H1 (cell line): ENCODE measurements around the gene BRMS1L. TPM values are rescaled to one million over a fixed set of nuclear protein-coding genes. Genes with fewer than 3 reads are reported as not detected.
"Not testable (repeated sequence)": the region's sequence is repeated elsewhere in the genome, so short reads cannot be mapped to it uniquely, and the experiment has no call there.

ENCODE experiments used
- CTCF ChIA-PET: fragments of 300-600 bp; sonication (Branson Sonifier 250); formaldehyde crosslinking; loops from one replicate; lab custom pipeline; 2021; ENCODE audit not compliant: partially characterized antibody; lab: Charles Lee
- POLR2A ChIA-PET: fragments of 300-600 bp; sonication (Branson Sonifier 250); formaldehyde crosslinking; loops from one replicate; lab custom pipeline; 2021; ENCODE audit warnings: inconsistent platforms; ENCODE audit not compliant: partially characterized antibody; lab: Charles Lee
- DNase-seq, 2 experiments: peaks; one replicate each; pipeline versions ENCODE4 v3.0.0 to v3.0.0-alpha.2; 2010 to 2022; ENCODE audit warnings: low spot score in 2 of 2, low read depth in 1 of 2, mixed read lengths in 1 of 2
- FAIRE-seq: peaks from 2 replicates; lab custom pipeline; 2011; peaks lifted over from hg19 to GRCh38; lab: Jason Lieb, UNC
- H2AFZ ChIP-seq: 2 replicates; pipeline ENCODE4 v1.8.1; 2012; ENCODE audit warnings: low read length, inconsistent platforms
- H2AK5ac ChIP-seq: 2 replicates; pipeline ENCODE4 v1.6.1; 2013; ENCODE audit warnings: low read depth, low read length
- H2BK120ac ChIP-seq: replicated peaks from 2 replicates; pipeline ENCODE3; 2013; ENCODE audit warnings: low read depth, low read length, inconsistent platforms
- H2BK12ac ChIP-seq: 2 replicates; pipeline ENCODE4 v1.6.1; 2013; ENCODE audit warnings: low read depth, low read length
- H2BK15ac ChIP-seq: 2 replicates; pipeline ENCODE4 v1.6.1; 2013; ENCODE audit warnings: low read length
- H2BK20ac ChIP-seq: 2 replicates; pipeline ENCODE4 v1.6.1; 2013; ENCODE audit warnings: low read length
- H2BK5ac ChIP-seq: 2 replicates; pipeline ENCODE4 v1.6.1; 2013; ENCODE audit warnings: low read depth, low read length
- H3K14ac ChIP-seq: 2 replicates; pipeline ENCODE4 v1.6.1; 2013; ENCODE audit warnings: inconsistent platforms; ENCODE audit not compliant: insufficient read length
- H3K18ac ChIP-seq: 2 replicates; pipeline ENCODE4 v1.6.1; 2013; ENCODE audit warnings: low read length; ENCODE audit errors: extremely low read depth
- H3K23ac ChIP-seq: 2 replicates; pipeline ENCODE4 v1.6.1; 2013; ENCODE audit warnings: inconsistent platforms; ENCODE audit not compliant: insufficient read length
- H3K23me2 ChIP-seq: 2 replicates; pipeline ENCODE4 v1.6.1; 2013; ENCODE audit warnings: low read depth, low read length
- H3K27ac ChIP-seq: 2 replicates; pipeline ENCODE4 v1.6.1; 2011; ENCODE audit warnings: low read depth, low read length, inconsistent platforms
- H3K27me3 ChIP-seq, 4 experiments: replicated peaks in 1 of 4; 1 replicate in 1 of 4; 2 replicates in 3 of 4; pipeline versions ENCODE4 v1.6.1 to v1.8.1; 2011 to 2013; ENCODE audit warnings: low read length in 3 of 4, mild to moderate bottlenecking in 3 of 4, inconsistent platforms in 2 of 4, mixed read lengths in 2 of 4, moderate library complexity in 1 of 4; ENCODE audit not compliant: control insufficient read depth in 3 of 4, insufficient read depth in 3 of 4; ENCODE audit errors: extremely low read depth in 1 of 4
- H3K36me3 ChIP-seq, 4 experiments: 2 replicates each; pipeline versions ENCODE4 v1.6.1 to v1.8.1; 2011 to 2013; ENCODE audit warnings: mild to moderate bottlenecking in 4 of 4, low read length in 3 of 4, moderate library complexity in 2 of 4, control low read depth in 1 of 4, inconsistent platforms in 1 of 4; ENCODE audit not compliant: insufficient read depth in 4 of 4, control insufficient read depth in 2 of 4
- H3K4ac ChIP-seq: replicated peaks from 2 replicates; pipeline ENCODE3; 2013; ENCODE audit warnings: low read length, low read depth, mixed read lengths, inconsistent platforms; ENCODE audit not compliant: insufficient read length
- H3K4me1 ChIP-seq, 4 experiments: replicated peaks in 1 of 4; 1 replicate in 1 of 4; 2 replicates in 3 of 4; pipeline versions ENCODE4 v1.6.1 to v1.8.1; 2011 to 2013; ENCODE audit warnings: low read length in 3 of 4, inconsistent platforms in 2 of 4, mixed read lengths in 1 of 4; ENCODE audit not compliant: insufficient read depth in 4 of 4, control insufficient read depth in 3 of 4
- H3K4me2 ChIP-seq, 2 experiments: 2 replicates each; pipeline versions ENCODE4 v1.6.1 to v1.8.1; 2011 to 2013; ENCODE audit warnings: low read depth in 2 of 2, low read length in 2 of 2, control low read depth in 1 of 2, inconsistent platforms in 1 of 2, mild to moderate bottlenecking in 1 of 2; ENCODE audit not compliant: insufficient read depth in 1 of 2
- H3K4me3 ChIP-seq, 4 experiments: fragments of 200-600, 300-600 bp in 1 of 4; sonication (generic), shearing (Covaris generic), sonication (Bioruptor Twin) in 1 of 4; 2 replicates each; pipeline versions ENCODE4 v1.5.1 to v1.8.1; 2011 to 2016; ENCODE audit warnings: low read length in 4 of 4, low read depth in 3 of 4, control low read depth in 2 of 4, inconsistent platforms in 2 of 4, mild to moderate bottlenecking in 2 of 4, mixed read lengths in 1 of 4, moderate library complexity in 1 of 4; ENCODE audit not compliant: insufficient read depth in 2 of 4; ENCODE audit errors: extremely low read depth in 1 of 4
- H3K56ac ChIP-seq: replicated peaks from 2 replicates; pipeline ENCODE3; 2013; ENCODE audit warnings: low read depth, mild to moderate bottlenecking, mixed read lengths, low read length, inconsistent platforms; ENCODE audit not compliant: insufficient read length
- H3K79me1 ChIP-seq: 2 replicates; pipeline ENCODE4 v1.6.1; 2013; ENCODE audit warnings: low read depth, low read length, control low read depth
- H3K79me2 ChIP-seq, 2 experiments: 2 replicates each; pipeline versions ENCODE4 v1.6.1 to v1.8.1; 2012 to 2013; ENCODE audit warnings: low read length in 2 of 2, mild to moderate bottlenecking in 2 of 2, inconsistent platforms in 1 of 2; ENCODE audit not compliant: insufficient read depth in 2 of 2, control insufficient read depth in 1 of 2
- H3K9ac ChIP-seq, 4 experiments: replicated peaks in 1 of 4; 1 replicate in 1 of 4; 2 replicates in 3 of 4; pipeline versions ENCODE4 v1.6.1 to v1.8.1; 2011 to 2013; ENCODE audit warnings: low read depth in 3 of 4, low read length in 3 of 4, control low read depth in 2 of 4, mild to moderate bottlenecking in 2 of 4, moderate library complexity in 2 of 4, inconsistent platforms in 1 of 4; ENCODE audit errors: extremely low read depth in 1 of 4
- H3K9me3 ChIP-seq, 2 experiments: 2 replicates each; pipeline versions ENCODE4 v1.6.1 to v1.8.1; 2012 to 2013; ENCODE audit warnings: mild to moderate bottlenecking in 2 of 2, moderate library complexity in 2 of 2, control low read depth in 1 of 2, inconsistent platforms in 1 of 2, low read depth in 1 of 2, low read length in 1 of 2, mixed read lengths in 1 of 2; ENCODE audit not compliant: insufficient read depth in 2 of 2
- H4K20me1 ChIP-seq, 2 experiments: replicated peaks in 1 of 2; 2 replicates each; pipeline versions ENCODE3 to v1.8.1; 2011 to 2013; ENCODE audit warnings: inconsistent platforms in 2 of 2, low read length in 2 of 2, mild to moderate bottlenecking in 1 of 2; ENCODE audit not compliant: insufficient read depth in 2 of 2, control insufficient read depth in 1 of 2
- H4K5ac ChIP-seq: 2 replicates; pipeline ENCODE4 v1.6.1; 2013; ENCODE audit warnings: low read length, low read depth, mixed read lengths, inconsistent platforms; ENCODE audit not compliant: insufficient read length
- H4K8ac ChIP-seq: 2 replicates; pipeline ENCODE4 v1.8.0; 2013; ENCODE audit warnings: mild to moderate bottlenecking, moderate library complexity, low read length, inconsistent platforms; ENCODE audit not compliant: insufficient read depth; ENCODE audit errors: extremely low read depth
- H4K91ac ChIP-seq: replicated peaks from 2 replicates; pipeline ENCODE3; 2013; ENCODE audit warnings: low read length, mixed read lengths, inconsistent platforms; ENCODE audit not compliant: insufficient read length
- CBX5 ChIP-seq: fragments of 300-800, 300-1000 bp; sonication (generic); IDR thresholded peaks from 2 replicates; pipeline ENCODE4 v1.7.1; 2016; ENCODE audit warnings: antibody characterized with exemption, low read length, low read depth
- CEBPB ChIP-seq: IDR thresholded peaks from 2 replicates; pipeline ENCODE4 v1.6.1; 2012; ENCODE audit warnings: low read depth, low read length
- CHD2 ChIP-seq: IDR thresholded peaks from 2 replicates; pipeline ENCODE4 v1.6.1; 2012; ENCODE audit warnings: low read length, improper control_type of control experiment
- EZH2 ChIP-seq: fragments of 200-600 bp; sonication (generic); IDR thresholded peaks from 2 replicates; pipeline ENCODE4 v1.7.1; 2012; ENCODE audit warnings: low read depth, mild to moderate bottlenecking, moderate library complexity, low read length, inconsistent platforms; ENCODE audit not compliant: severe bottlenecking
- JUND ChIP-seq: IDR thresholded peaks from 2 replicates; pipeline ENCODE4 v1.6.1; 2011; ENCODE audit warnings: mild to moderate bottlenecking, improper control_type of control experiment, low read length
- MAFK ChIP-seq: IDR thresholded peaks from 2 replicates; pipeline ENCODE4 v1.6.1; 2012; ENCODE audit warnings: low read depth, mild to moderate bottlenecking, improper control_type of control experiment, low read length
- SIX5 ChIP-seq: IDR thresholded peaks from 2 replicates; pipeline ENCODE4 v1.6.1; 2011; ENCODE audit warnings: mild to moderate bottlenecking, low read depth, low read length
- WGBS, 2 experiments: shearing (Covaris generic) in 1 of 2; methylation state at CpG; one replicate each; pipeline versions ENCODE4 v1.1.6 to v1.1.7; 2013 to 2015; ENCODE audit warnings: low lambda C conversion rate in 2 of 2, mixed read lengths in 2 of 2, inconsistent platforms in 1 of 2, low coverage in 1 of 2, missing lambda C conversion rate in 1 of 2; ENCODE audit not compliant: insufficient replicate concordance in 2 of 2, insufficient coverage in 1 of 2, insufficient read length in 1 of 2; ENCODE audit errors: extremely low coverage in 1 of 2, missing lambda C conversion rate in 1 of 2; 5-methylcytosine and 5-hydroxymethylcytosine counted together
- polyA plus RNA-seq, 7 experiments: library from polyadenylated mRNA; depleted of rRNA in 3 of 7; stranded (reverse) in 5 of 7; unstranded in 2 of 7; fragments of >200 nt in 5 of 7; fragments of 200-250 nt in 2 of 7; gene quantifications; 1 replicate in 5 of 7; 2 replicates in 1 of 7; 4 replicates in 1 of 7; pipeline versions ENCODE4 v1.2.1 to v1.2.3, GENCODE V29; 2011 to 2013; ENCODE audit warnings: missing spikeins in 2 of 7, mixed read lengths in 2 of 7
- total RNA-seq: library from RNA; stranded (reverse); fragmentation: NEBNext Ultra II Directional; extraction: Animal tissue kit (Norgen Biotek cat#: 25700); gene quantifications from 2 replicates; pipeline ENCODE4 v1.2.1, GENCODE V29; 2021

BRMS1L gene
- total and polyA plus RNA-seq, 2 of the 8 experiments (the other 6 are each of a cell fraction or from before 2014, with no cell fraction given) = 4.4 to 10.9 TPM

- TF ChIP-seq EZH2 = no peak
- TF ChIP-seq MAFK = no peak
- TF ChIP-seq CHD2 = no peak
- no peak for TF ChIP-seq JUND
- TF ChIP-seq CEBPB = no peak
- no peak for TF ChIP-seq CBX5
- TF ChIP-seq SIX5 = no peak
Observed at GRCh38 chr14:35776823-35777222, 49.3 kb upstream of the BRMS1L start (continued).

- H2AK5ac ChIP-seq, H3K27me3 ChIP-seq, DNase-seq, H2BK15ac ChIP-seq, FAIRE-seq, H3K14ac ChIP-seq, H3K4ac ChIP-seq, H3K56ac ChIP-seq, H3K4me1 ChIP-seq, H3K4me3 ChIP-seq, H2BK120ac ChIP-seq, H3K23me2 ChIP-seq, H2BK12ac ChIP-seq, H4K5ac ChIP-seq, H3K9ac ChIP-seq, H3K23ac ChIP-seq, H3K79me1 ChIP-seq, H4K8ac ChIP-seq, H4K20me1 ChIP-seq, H3K18ac ChIP-seq, H2BK20ac ChIP-seq, H3K27ac ChIP-seq, H3K4me2 ChIP-seq, H4K91ac ChIP-seq, H2AFZ ChIP-seq, H3K9me3 ChIP-seq, H2BK5ac ChIP-seq, POLR2A ChIA-PET, H3K36me3 ChIP-seq: not testable (repeated sequence)
- CTCF ChIA-PET = interaction anchor here (0.6 to 1.1 kb wide), 4 partner anchors 12 to 1026 kb away, joined by 3 to 4 read pairs (median 3); no protein-coding TSS in a partner anchor
- H3K79me2 ChIP-seq = peaks cover 0 to 29% of the 10 kb centered on the region in 2 experiments; a peak in 2 of 4 replicates
- 91% methylated on average over 5 of the region's 5 CpGs; no CpG with 5 or more reads in 1 of the 2 experiments for WGBS, 2 experiments
Observed at GRCh38 chr14:35777550-35777949, 48.6 kb upstream of the BRMS1L start.
